SIG-M5 treated with dmso at 0.1 percent for 504 hours (cell line): ENCODE results near the gene LEKR1.
"Not testable (repeated sequence)": the region's sequence is repeated elsewhere in the genome, so short reads cannot be mapped to it uniquely, and the experiment has no call there.

Source experiments
- DNase-seq: peaks from one replicate; lab custom pipeline; 2025; ENCODE audit not compliant: unreplicated experiment; lab: John Stamatoyannopoulos, UW

Gene LEKR1

DNA sequence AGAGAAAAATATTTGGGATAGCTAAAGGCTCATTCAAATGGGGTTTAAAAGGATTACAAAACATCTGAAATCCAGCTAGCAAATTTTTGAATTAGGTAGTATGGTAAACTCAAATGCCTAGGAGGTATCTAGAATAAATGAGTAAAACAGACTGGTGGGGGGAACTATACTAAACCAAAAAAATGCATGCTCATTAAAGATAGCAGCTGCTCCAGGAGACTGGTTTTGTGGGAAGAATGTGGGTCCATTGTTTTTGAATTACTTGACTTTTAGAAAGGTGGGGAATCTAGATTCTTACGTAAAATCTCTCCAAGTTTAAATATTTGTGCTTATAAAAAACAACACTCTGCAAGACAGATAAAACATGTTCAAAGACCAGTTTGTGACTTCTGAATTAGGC is 73.8 kb downstream of the LEKR1 start:
- no peak for DNase-seq

DNA sequence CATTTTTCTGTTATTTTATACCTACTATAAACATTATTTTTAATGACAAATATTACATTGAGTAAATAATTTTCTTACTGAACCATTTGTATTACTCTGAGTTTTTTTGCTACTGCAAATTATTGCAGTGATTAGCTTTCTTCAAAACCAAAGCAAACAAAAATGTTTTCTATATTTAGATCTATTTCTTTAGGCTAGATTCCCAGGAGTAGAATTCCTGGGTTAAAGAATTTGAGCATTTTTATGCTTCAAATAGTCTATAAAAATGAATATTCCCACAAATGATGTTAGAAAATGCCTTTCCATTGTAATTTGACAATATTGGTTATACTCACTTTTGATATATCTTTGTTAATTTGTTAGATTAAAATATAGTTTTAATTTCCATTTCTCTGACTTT is 76.8 kb downstream of the LEKR1 start:
- no peak for DNase-seq

DNA sequence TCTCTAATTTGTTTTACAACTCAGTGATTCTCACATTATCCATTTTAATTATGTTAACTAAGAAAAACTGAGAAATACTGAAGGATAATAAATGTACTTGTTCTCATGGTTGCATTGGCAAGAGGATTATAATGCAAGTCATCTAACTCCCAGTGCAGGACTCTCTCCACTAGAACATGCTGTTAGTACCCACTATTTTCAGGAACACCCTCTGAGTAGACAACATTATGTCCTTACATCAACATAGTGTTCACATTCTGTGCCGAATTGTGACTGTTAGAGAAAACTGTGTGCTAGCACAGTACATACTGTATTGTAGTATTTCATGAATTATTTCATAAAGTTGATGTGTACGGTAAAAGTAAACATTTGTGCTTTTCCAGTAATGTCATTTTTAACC is 80.1 kb downstream of the LEKR1 start:
- DNase-seq: no peak

DNA sequence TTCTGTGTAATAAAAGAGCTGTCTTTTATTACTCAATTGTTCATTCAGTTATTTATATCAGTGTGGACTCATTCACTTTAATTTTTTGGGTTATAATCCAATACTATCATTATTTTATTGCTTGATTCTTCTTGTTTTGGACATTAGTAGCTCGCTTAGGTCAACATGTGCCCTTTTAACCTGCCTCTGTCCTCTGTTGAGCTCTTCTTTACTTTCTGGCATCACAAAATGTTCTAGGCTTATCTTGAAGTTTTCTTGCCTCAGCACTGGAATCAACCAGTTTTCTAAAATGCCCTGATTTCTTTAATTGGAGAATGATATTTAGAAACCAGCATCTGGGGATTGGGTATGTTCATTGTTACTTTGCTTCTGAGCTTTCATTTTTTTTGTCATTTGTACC is 82.2 kb downstream of the LEKR1 start:
- no peak for DNase-seq

DNA sequence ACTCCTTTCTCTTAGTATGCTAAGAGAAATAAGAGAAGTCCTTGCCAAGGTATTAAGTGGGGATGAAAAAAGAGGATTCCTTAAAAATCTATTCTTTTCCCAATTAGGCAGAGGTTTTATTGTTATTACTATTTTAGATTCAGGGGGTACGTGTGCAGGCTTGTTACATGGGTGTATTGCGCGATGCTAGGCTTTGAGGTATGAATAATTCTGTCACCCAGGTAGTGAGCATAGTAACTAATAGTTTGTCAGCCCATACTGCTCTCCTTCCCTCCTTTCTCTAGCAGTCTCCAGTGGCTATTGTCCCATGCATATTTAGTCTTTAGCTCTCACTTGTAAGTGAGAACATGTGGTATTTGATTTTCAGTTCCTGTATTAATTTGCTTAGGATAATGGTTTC is 83.9 kb downstream of the LEKR1 start:
- no peak for DNase-seq

DNA sequence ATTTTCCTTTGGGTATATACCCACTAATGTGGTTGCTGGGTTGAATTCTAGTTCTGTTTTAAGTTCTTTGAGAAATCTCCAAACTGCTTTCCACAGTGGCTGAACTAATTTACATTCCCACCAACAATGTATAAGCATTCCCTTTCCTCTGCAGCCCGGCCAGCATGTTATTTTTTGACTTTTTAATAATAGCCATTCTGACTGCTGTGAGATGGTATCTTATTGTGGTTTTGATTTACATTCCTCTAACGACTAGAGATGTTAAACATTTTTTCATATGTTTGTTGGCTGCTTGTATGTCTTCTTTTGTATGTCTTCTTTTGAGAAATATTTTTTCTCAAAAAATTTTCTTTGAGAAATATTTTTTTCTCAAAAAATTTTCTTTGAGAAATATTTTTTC is 84.7 kb downstream of the LEKR1 start:
- not testable (repeated sequence) for DNase-seq

DNA sequence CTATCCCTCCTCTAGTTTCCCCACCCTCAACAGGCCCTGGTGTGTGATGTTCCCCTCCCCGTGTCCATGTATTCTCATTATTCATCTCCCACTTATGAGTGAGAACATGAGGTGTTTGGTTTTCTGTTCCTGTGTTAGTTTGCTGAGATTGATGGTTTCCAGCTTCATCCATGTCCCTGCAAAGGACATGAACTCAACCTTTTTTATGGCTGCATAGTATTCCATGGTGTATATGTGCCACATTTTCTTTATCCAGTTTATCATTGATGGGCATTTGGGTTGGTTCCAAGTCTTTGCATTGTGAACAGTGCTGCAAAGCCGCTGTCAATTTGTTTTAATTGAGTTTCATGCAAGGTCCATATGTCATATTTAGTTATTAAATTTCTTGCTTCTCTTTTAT is 88.1 kb downstream of the LEKR1 start:
- not testable (repeated sequence) for DNase-seq

DNA sequence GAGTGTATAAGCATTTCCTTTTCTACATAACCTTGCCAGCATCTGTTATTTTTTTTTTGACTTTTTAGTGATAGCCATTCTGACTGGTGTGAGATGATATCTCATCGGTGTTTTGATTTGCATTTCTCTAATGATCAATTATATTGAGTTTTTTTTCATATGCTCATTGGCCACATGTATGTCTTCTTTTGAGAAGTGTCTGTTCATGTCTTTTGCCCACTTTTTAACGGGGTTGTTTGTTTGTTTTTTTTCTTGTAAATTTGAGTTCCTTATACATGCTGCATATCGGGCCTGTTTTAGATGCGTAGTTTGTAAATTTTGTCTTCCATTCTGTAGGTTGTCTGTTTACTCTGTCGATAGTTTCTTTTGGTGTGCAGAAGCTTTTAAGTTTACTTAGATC is 89.2 kb downstream of the LEKR1 start:
- DNase-seq: no peak

DNA sequence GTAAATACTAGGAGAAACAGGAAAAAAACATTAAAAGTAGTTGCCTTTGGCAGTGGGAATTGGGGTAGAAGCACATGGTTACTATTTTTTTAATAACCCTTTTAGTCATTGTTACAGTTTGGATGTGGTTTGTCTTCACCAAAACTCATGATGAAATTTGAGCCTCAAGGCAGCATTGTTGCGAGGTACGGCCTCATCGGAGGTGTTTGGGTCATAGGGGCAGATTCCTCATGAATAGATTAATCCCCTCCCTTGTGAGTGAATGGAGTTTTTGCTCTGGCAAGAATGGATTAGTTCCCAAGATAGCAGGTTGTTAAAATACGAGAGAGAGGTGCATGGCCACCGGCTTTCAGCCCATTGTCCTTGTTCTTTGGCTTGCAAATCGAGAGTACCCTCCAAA is 92.6 kb downstream of the LEKR1 start:
- DNase-seq: no peak

DNA sequence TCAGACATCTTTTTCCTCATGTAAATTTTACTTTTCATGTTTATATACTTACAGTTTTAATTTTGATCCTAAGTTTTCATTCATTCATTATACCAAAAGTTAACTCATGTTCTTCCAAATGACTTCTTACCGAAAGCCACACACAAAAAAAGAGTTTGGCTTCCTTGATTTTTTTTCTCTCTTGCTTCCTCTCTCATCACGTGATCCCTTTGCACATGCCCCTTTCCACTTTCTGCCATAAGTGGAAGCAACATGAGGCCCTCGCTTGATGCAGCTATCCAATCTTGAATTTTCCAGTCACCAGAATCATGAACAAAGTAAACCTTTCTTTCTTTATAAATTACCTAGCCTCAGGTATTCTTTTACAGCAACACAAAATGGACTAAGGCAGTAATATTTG is 93.7 kb downstream of the LEKR1 start:
- no peak for DNase-seq

DNA sequence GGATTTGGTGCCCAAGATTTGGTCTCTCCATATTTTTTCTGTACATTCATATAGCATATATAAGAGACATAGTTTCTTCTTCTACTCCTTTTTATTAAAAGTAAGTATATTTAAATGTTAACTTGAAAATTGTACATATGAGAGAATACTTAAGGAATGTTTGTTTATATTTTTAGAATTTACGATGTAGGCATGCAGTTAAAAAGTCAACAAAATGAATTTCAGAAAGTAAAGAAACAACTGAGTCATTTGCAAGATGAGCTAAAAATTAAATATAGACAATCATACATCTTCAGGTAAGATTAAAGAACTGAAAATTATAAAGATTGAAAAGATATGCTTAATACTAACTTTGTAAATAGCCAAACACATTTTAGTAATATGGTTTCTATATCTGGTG is 94.2 kb downstream of the LEKR1 start:
- no peak for DNase-seq

DNA sequence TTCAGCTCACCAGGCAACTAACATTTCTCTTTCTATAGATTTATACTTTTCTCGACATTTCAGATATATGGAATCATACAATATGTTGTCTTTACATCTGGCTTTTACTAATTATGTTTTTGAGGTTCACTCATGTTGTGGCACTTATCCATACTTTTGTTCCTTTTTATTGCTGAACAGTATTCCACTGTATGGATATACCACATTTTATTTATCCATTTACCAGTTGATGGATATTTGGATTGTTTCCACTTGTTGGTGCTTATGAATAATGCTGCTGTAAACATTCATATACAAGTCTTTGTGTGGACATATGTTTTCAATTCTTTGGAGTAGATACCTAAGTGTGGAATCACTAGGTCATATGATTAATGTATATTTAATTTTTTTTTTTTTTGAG is 97.2 kb downstream of the LEKR1 start:
- no peak for DNase-seq

DNA sequence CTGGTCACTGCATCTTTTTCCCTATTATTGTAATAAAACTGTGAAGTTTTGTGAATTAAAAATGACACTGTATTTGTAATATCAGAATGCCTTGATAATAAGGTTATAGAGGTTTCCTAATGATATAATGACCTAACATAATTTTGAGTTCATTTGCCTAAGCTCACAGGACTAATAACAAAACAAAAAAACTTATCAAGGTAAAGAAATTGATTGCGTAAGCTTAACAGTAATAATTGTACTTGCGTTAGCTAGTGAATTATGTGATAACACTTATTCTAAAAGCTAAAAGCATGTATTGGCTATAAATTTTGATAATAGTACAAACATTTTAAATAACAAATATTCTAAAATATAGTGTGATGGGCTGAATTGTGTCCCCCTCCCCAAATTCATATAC is 112.6 kb downstream of the LEKR1 start:
- DNase-seq: no peak

DNA sequence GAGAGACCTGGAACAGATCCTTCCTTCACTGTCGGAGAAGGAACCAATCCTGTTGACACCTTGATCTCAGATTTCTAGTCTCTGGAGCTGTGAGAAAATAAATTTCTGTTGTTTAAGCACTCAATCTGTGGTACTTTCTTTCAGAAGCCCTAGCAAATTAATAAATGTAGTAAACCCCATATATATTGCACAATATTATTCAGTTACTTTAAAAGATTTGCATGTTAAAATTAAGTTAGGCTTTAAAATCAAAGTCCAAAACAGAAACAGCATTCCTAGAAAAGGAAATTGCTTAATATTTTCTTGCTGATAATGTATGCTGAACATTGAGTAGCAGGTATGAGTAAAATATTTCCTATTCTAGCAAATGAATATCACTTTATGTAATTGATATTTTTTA is 113.2 kb downstream of the LEKR1 start:
- no peak for DNase-seq

DNA sequence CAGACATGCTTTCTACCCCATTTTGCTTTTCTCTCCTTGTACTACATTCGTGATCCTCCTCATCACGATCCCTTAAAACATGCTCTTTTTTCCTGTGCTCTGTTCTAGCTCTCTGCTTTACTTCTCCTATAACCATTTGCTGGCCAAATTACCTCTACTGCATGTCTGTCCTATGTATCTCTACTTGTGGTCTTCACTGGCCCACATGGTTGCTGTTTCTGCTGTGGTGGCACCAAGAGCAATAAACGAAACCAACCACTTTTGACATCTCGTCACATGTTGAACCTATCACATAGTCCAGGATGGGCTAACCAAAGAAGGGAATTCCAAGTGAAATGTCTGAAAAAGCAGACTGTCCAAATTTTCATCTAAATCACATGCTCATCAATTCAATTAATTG is 115.2 kb downstream of the LEKR1 start:
- no peak for DNase-seq

DNA sequence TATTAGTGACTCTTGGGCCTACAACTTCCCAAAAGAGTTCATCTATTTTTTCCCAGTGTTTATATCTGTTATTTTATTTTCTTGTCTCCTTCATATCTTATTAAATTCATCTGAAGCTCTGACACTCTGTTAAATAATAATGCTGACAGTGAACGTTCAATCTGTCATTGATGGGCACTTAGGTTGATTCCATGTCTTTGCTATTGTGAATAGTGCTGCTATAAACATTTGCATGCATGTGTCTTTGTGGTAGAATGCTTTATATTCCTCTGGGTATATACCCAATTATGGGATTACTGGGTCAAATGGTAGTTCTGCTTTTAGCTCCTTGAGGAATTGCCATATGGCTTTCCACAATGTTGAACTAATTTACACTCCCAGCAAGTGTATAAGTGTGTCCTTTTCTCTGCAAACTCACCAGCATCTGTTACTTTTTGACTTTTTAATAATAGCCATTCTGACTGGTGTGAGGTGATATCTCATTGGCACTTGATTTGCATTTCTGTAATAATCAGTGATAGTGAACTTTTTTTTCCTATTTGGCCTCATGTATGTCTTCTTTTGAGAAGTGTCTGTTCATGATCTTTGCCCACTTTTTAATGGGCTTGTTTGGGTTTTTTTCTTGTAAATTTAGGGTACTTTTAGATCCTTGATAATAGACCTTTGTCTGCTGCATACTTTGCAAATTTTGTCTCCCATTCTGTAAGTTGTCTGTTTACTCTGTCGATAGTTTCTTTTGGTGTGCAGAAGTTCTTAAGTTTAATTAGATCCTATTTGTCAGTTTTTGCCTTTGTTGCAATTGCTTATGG is 122.5 kb downstream of the LEKR1 start:
- no peak for DNase-seq

DNA sequence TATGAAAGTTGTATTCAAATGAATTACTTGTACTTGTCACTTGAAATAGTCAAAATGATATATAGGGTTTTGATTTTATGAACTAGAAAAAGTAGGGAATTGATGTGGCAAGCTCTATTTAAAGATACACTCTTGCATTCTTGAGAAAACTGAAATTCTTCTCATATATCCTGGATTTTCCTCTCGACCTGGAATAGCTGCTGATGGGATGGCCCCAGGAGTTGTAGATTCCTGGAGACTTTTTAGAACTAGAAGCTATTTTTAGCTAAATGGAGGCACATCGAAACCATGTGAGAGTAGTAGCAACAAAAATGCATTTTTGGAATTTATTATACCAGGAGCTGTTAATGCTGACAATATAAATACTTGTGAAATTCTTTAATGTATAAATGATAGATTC is 125.9 kb downstream of the LEKR1 start:
- no peak for DNase-seq

DNA sequence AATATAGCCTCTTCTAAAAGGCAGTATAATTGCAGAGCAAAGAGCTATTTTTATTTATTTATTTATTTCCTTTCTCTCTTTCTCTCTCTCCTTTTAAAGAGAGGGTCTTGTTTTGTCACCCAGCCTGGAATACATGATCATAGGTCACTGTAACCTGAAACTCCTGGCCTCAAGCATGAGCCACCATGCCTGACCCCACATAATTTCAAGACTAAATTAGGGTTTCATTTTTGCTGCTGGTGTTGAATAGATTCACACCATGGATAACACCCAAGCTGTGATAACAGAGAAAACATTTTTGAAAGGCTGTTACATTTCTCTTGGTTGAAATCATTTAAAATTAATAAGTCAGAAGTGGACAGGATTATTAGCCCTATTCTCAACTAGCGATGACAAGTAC is 131.6 kb downstream of the LEKR1 start:
- DNase-seq: no peak

DNA sequence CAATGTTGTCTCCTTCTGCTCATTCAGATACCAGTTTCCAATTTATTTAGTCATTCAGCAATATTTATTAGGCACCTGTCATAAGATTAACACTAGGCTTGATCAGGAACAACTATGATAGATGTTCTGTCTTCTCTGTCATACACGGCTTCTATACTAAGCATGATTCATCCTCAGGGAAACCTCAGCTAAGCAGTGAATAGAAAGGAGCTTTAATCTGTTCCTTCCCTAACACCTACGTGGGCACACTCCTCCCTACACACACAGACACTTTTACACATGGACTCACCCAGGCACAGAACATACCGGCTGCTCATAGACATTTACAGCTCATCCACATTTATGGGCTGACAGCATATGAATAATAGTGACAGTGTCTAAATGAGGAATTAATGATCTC is 136.9 kb downstream of the LEKR1 start:
- no peak for DNase-seq

DNA sequence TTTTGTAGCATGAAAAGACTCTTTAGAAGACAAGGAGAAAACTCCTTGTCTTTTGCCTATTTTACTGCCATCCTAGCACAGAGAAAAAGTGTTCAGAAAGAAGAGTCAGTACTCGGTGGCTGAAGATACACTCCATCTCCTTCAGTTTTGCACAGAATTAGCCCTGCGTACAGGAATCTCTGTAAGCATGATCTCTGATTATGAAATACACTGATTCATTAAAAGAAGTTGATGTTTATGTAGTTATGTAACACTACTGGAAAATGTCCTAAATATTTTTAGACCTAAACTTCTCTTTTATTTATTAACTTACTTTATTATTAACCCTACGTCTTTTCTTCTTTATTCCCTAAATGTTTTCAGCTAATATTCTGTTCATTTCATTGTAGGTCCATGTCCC is 138.4 kb downstream of the LEKR1 start:
- DNase-seq: no peak

DNA sequence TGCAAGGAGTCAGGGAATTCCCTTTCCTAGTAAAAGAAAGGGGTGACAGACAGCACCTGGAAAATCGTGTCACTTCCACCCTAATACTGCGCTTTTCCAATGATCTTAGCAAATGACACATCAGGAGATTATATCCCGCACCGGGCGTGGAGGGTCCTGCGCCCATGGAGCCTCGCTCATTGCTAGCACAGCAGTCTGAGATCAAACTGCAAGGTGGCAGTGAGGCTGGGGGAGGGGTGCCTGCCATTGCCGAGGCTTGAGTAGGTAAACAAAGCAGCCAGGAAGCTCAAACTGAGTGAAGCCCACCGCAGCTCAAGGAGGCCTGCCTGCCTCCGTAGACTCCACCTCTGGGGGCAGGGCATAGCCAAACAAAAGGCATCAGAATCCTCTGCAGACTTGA is 140.2 kb downstream of the LEKR1 start:
- DNase-seq: not testable (repeated sequence)

DNA sequence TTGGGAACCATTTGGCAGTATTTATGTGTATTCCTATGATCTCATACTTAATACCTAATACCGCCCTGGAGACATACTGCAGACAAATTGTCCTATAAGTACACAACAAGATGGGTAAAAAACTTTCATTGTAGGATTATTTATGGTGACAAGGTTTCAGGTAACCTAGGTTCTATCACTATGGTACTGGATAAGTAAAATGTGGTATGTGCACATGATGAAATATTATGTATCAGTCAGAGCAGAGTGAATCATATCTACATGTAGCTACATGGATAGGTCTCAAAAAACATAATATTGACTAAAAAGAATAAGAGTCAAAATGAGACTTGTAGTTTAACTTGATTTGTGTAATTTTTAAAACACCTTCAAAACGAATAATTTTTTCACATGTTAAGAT is 147.8 kb downstream of the LEKR1 start:
- DNase-seq: no peak

DNA sequence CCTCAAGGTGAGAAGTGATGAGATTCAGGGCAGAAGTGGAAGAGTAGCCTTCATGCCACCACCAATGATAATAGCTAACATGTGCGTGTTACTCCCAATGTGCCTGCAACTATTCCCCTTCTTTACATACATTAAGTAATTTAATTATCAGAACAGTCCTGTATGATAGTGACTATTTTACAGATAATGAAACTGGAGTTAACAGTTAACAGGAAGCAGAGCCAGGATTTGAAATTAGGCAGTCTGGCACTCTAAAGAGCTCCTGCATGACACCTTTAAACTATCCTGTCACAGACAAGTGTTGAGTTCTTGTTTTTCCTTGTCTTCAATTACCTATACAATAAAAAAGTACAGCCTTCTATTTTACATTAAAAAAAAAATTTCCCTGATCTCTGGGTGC is 148.8 kb downstream of the LEKR1 start:
- no peak for DNase-seq
